Measurements from ENCODE around the gene TEFM.
"Not testable (repeated sequence)": the region's sequence is repeated elsewhere in the genome, so short reads cannot be mapped to it uniquely, and the experiment has no call there.

Gene TEFM

GRCh38 chr17:30920683-30921543, 14.9 kb upstream of the TEFM start:
- DNase-seq: no peak

DNA sequence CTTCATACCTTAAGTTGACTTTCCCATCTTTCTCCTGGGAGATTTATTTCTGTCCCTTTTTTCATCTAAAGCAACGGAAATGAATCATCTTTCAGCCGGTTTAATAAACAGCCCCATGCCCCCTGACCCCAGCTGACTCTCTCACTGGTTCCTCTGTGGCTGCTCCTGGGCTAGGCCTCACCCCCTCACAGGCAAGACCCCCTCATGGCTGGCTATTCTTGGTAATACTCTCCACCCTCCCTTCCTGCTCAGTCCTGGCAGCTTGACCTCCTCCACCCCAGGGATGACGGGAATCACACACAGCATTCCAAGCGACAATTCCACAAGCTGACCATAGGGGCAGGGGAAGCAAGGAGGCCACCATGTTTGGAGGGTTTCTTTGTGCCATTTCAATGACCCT, 14.2 kb upstream of the TEFM start:
- no peak for DNase-seq

GRCh38 chr17:30917050-30917449, 11.0 kb upstream of the TEFM start:
- no peak for DNase-seq

DNA sequence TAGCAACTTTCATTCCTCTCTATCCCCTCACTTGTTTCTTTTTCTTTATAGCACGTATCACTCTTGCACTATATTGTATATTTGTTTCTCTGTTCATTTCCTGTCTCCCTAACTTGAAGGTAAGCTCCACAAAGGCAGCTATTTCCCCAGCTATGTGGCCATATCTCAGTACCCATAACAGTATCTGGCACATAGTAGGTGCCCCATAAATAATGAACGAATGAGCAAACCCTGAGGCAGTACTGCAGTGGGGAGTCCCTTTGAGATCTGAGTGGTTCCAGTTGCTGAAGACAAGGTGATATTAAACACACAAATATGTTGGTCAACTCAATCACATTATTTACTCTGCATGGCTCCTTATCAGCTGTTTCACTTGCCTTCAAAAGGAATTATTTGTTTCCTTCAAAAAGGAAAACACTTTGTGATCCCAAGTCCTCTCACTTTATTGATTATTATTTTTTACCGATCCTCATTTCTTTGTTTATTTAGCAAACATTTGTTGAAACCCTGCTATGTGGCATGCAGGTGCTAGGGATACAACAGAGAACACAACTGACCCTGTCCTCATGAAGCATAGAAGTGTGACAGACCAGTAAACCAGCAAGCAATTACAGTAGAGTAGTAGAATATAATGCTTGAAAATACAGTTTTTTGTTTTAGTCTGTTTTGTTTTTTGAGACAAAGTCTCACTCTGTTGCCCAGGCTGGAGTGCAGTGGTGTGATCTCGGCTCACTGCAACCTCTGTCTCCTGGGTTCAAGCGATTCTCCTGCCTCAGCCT, 10.0 kb upstream of the TEFM start:
- no peak for DNase-seq

GRCh38 chr17:30913955-30914354, 7.9 kb upstream of the TEFM start:
- DNase-seq: no peak

- not testable (repeated sequence) for DNase-seq
These were observed 4.1 kb upstream of the TEFM start for GRCh38 chr17:30910151-30910550.

DNA sequence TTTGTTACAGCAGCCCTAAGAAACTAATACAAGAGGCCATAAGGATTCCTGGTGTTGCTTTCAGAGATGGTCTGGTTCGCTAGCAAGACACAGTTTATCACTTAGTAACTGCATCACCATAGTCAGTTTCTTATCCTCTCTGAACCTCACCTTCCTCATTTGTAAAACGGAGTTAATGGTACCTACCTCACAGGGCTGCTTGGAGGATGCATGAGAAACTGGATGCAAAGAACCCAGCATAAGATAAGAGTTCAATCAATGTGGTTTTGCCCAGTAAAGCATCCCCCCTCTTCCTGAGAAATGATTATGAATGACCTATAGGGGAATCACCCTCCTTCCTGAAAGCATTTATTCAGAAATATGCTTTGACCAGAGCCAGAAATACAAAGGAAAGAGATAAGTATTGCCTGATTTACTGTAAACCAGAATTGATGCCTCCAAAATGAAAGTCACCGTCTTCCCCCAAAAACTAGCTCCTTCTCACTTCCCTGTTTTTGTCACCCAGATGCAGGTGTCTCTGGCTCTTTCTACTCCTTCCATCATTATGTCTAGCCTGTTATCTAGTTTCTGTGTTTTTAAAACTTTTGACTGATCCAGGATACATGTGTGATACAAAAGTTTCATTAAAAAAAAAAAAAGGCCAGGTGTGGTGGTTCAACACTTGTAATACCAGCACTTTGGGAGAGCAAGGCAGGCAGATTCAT, 2.8 kb upstream of the TEFM start:
- DNase-seq: no peak

GRCh38 chr17:30905742-30906100, 317 bp downstream of the TEFM start:
- DNase-seq: no peak

DNA sequence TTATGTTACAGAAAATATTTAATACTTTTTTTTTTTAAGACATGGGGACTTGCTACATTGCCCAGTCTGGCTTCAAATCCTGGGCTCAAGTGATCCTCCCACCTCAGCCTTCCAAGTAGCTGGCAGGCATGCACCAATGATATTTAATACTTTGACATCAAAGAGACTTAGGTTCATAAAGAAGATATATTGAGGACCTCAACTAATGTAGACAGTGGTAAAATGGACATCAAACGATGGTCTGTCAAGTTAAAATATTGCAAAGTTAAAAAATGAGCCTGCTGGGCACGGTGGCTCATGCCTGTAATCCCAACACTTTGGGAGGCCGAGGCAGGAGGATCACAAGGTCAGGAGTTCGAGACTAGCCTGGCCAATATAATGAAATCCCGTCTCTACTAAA, 8.7 kb downstream of the TEFM start:
- no peak for DNase-seq

GRCh38 chr17:30894236-30894635, 11.8 kb downstream of the TEFM start:
- DNase-seq: no peak

DNA sequence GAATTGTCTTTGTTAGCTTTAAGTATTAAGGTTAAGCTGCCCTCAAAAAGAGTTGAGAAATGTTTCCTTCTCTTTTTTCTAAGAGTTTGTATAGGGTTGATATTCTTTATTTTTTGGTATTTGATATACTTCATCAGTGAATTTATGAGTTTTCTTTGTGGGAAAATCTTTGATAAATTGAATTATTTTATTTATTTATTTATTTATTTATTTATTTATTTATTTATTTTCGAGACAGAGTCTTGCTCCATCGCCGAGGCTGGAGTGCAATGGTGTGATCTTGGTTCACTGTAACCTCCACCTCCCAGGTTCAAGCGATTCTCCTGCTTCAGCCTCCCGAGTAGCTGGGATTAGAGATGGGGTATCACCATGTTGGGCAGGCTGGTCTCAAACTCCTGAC, 19.9 kb downstream of the TEFM start:
- DNase-seq: no peak

- no peak for DNase-seq
These were observed 37.0 kb downstream of the TEFM start for GRCh38 chr17:30869005-30869404.

- DNase-seq: no peak
These were observed 41.4 kb downstream of the TEFM start for GRCh38 chr17:30864636-30865035.

DNA sequence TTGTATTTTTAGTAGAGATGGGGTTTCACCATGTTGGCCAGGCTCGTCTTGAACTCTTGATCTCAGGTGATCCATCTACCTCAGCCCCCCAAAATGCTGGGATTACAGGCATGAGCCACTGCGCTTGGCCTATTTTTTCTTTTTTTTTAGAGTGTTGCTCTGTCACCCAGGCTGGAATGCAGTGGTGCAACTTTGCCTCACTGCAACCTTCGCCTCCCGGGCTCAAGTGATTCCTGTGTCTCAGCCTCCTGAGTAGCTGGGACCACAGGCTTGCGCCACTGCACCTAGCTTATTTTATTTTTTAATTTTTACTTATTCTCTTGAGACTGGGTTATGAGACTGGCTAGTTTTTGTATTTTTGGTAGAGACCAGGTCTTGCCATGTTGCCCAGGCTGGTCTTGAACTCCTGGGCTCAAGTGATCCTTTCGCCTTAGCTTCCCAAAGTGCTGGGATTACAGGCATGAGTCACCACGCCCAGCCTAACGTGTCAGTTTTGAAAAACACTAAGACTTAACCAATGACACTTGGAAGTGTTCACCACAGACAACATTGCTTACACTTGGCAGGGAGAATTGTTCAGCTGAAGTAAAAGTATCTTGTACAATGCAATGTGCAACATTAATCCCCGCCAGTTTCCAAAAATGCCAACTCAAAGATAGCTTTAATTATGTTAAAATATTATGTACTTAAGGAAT, 47.3 kb downstream of the TEFM start:
- DNase-seq: no peak

- no peak for DNase-seq
These were observed 51.9 kb downstream of the TEFM start for GRCh38 chr17:30854146-30854545.

Measured in activated CD4-positive, CD25-positive, alpha-beta regulatory T cell (primary cell).